Stimulated activated CD8-positive, alpha-beta memory T cell treated with anti-CD3 and anti-CD28 coated beads, Interleukin-7, amount 100 ng/mL, for 4 hours (primary cell): Measurements from ENCODE around the gene TMEM59.
"Not testable (repeated sequence)": the region's sequence is repeated elsewhere in the genome, so short reads cannot be mapped to it uniquely, and the experiment has no call there.

Experiments
- DNase-seq, 2 donors: peaks; one replicate each; pipeline ENCODE4 v3.0.0-alpha.2; 2020; ENCODE audit warnings: low read depth in 2 of 2

TMEM59 gene

GRCh38 chr1:54053745-54054437 lies 887 bp upstream of the TMEM59 start:
- peak in 1 of 2 donors; percentile 3 for DNase-seq

GRCh38 chr1:54052431-54052933 lies 522 bp downstream of the TMEM59 start:
- DNase-seq, result peak in 1 of 2 donors; percentile 9

GRCh38 chr1:54051933-54052430 lies 1.0 kb downstream of the TMEM59 start:
- no peak for DNase-seq

- DNase-seq, result not testable (repeated sequence)
Measured at GRCh38 chr1:54050435-54050834, 2.6 kb downstream of the TMEM59 start.

- no peak for DNase-seq
Measured at GRCh38 chr1:54047384-54048305, 5.4 kb downstream of the TMEM59 start.

GRCh38 chr1:54046671-54047383 lies 6.2 kb downstream of the TMEM59 start:
- DNase-seq, result no peak

- no peak for DNase-seq
Measured at GRCh38 chr1:54045496-54045895, 7.5 kb downstream of the TMEM59 start.

- DNase-seq, result no peak
Measured at GRCh38 chr1:54041806-54042205, 11.2 kb downstream of the TMEM59 start.

GRCh38 chr1:54037476-54037875 lies 15.5 kb downstream of the TMEM59 start:
- DNase-seq, result no peak

- no peak for DNase-seq
Measured at GRCh38 chr1:54028306-54029251, 24.4 kb downstream of the TMEM59 start.

GRCh38 chr1:54027848-54028247 lies 25.2 kb downstream of the TMEM59 start:
- no peak for DNase-seq

GRCh38 chr1:54024811-54025210 lies 28.2 kb downstream of the TMEM59 start:
- DNase-seq, result not testable (repeated sequence)

- no peak for DNase-seq
Measured at GRCh38 chr1:54024358-54024757, 28.6 kb downstream of the TMEM59 start.

GRCh38 chr1:54019562-54020176 lies 33.3 kb downstream of the TMEM59 start:
- not testable (repeated sequence) for DNase-seq

- DNase-seq, result no peak
Measured at GRCh38 chr1:54018635-54019034, 34.4 kb downstream of the TMEM59 start.

GRCh38 chr1:54017979-54018378 lies 35.0 kb downstream of the TMEM59 start, which contains the start of gene LDLRAD1:
Gene LDLRAD1 (minus strand): TSS chr1:54018186. CDS start chr1:54018112, 74 bp downstream.
- no peak for DNase-seq

- no peak for DNase-seq
Measured at GRCh38 chr1:54016343-54017282, 36.4 kb downstream of the TMEM59 start.

GRCh38 chr1:54014009-54014629 lies 38.9 kb downstream of the TMEM59 start:
- DNase-seq, result no peak
